ENCODE results near the gene TP53BP2.

Gene TP53BP2

GRCh38 chr1:223771814-223772770 is 73.7 kb downstream of the TP53BP2 start:
- Histone ChIP-seq H3K4me3 (ENCODE audit: low read depth in 1 of 2, low read length in 2 of 2) (no peak overlapping the region), H3K36me3 (ENCODE audit: insufficient read depth, low read length) (peaks cover 23% of the 10 kb centered on the region), H4K20me1 (ENCODE audit: insufficient read depth, low read length) (no peaks in the 10 kb centered on the region; the same call in 1 of the 2 replicates), H3K4me1 (ENCODE audit: insufficient read depth, low read length) (no peaks in the 10 kb centered on the region), H3K27ac (ENCODE audit: low read length) (no peak overlapping the region), H3K4me2 (ENCODE audit: insufficient read depth, low read length) (no peak overlapping the region), H3K79me2 (ENCODE audit: insufficient read depth, low read length) (no peaks in the 10 kb centered on the region), H2AFZ (ENCODE audit: low read depth, low read length) (no peak overlapping the region), H3K9me3 (ENCODE audit: insufficient read depth, low read length, severe bottlenecking) (no peaks in the 10 kb centered on the region), H3K9ac (ENCODE audit: low read depth, low read length) (no peak overlapping the region), H3K27me3 (ENCODE audit: insufficient read depth, low read length, poor library complexity) (no peaks in the 10 kb centered on the region)
- DNase-seq = no peak
- ATAC-seq (ENCODE audit: insufficient read depth, low read depth) = no peak
- TF ChIP-seq EZH2 (IDR thresholded peaks at IDR 0.05; ENCODE audit: borderline replicate concordance, low read depth, low read length, severe bottlenecking) (no peak), CTCF (IDR thresholded peaks at IDR 0.05; ENCODE audit: borderline replicate concordance, extremely low read depth, low read length, poor library complexity, severe bottlenecking) (no peak)

- DNase-seq (no peak), ATAC-seq (ENCODE audit: insufficient read depth, low read depth) (no peak)
- TF ChIP-seq EZH2 (IDR thresholded peaks at IDR 0.05; ENCODE audit: borderline replicate concordance, low read depth, low read length, severe bottlenecking) (no peak), CTCF (IDR thresholded peaks at IDR 0.05; ENCODE audit: borderline replicate concordance, extremely low read depth, low read length, poor library complexity, severe bottlenecking) (no peak)
- no peak overlapping the region for H3K9ac ChIP-seq (ENCODE audit: low read depth, low read length)
- peaks cover 21% of the 10 kb centered on the region for H3K36me3 ChIP-seq (ENCODE audit: insufficient read depth, low read length)
- no peaks in the 10 kb centered on the region for H3K79me2 ChIP-seq (ENCODE audit: insufficient read depth, low read length)
- H3K4me1 ChIP-seq (ENCODE audit: insufficient read depth, low read length) = no peaks in the 10 kb centered on the region
- no peak overlapping the region for H3K4me2 ChIP-seq (ENCODE audit: insufficient read depth, low read length)
- H3K27ac ChIP-seq (ENCODE audit: low read length) = no peak overlapping the region
- H3K4me3 ChIP-seq (ENCODE audit: low read depth in 1 of 2, low read length in 2 of 2) = no peak overlapping the region
- H3K9me3 ChIP-seq (ENCODE audit: insufficient read depth, low read length, severe bottlenecking) = no peaks in the 10 kb centered on the region
- H3K27me3 ChIP-seq (ENCODE audit: insufficient read depth, low read length, poor library complexity) = no peaks in the 10 kb centered on the region
- H2AFZ ChIP-seq (ENCODE audit: low read depth, low read length) = no peak overlapping the region
- no peaks in the 10 kb centered on the region; the same call in 1 of the 2 replicates for H4K20me1 ChIP-seq (ENCODE audit: insufficient read depth, low read length)
Observed at GRCh38 chr1:223771469-223771813, 74.3 kb downstream of the TP53BP2 start.

GRCh38 chr1:223770621-223771315 is 75.0 kb downstream of the TP53BP2 start:
- no peaks in the 10 kb centered on the region for H3K9me3 ChIP-seq (ENCODE audit: insufficient read depth, low read length, severe bottlenecking)
- H3K4me1 ChIP-seq (ENCODE audit: insufficient read depth, low read length) = no peaks in the 10 kb centered on the region
- H3K9ac ChIP-seq (ENCODE audit: low read depth, low read length) = no peak overlapping the region
- H3K79me2 ChIP-seq (ENCODE audit: insufficient read depth, low read length) = no peaks in the 10 kb centered on the region
- TF ChIP-seq CTCF (IDR thresholded peaks at IDR 0.05; ENCODE audit: borderline replicate concordance, extremely low read depth, low read length, poor library complexity, severe bottlenecking) (no peak), EZH2 (IDR thresholded peaks at IDR 0.05; ENCODE audit: borderline replicate concordance, low read depth, low read length, severe bottlenecking) (no peak)
- no peak for ATAC-seq (ENCODE audit: insufficient read depth, low read depth)
- no peak for DNase-seq
- H3K27ac ChIP-seq (ENCODE audit: low read length) = no peak overlapping the region
- no peak overlapping the region for H3K4me3 ChIP-seq (ENCODE audit: low read depth in 1 of 2, low read length in 2 of 2)
- no peaks in the 10 kb centered on the region for H3K27me3 ChIP-seq (ENCODE audit: insufficient read depth, low read length, poor library complexity)
- no peak overlapping the region for H2AFZ ChIP-seq (ENCODE audit: low read depth, low read length)
- no peaks in the 10 kb centered on the region; the same call in 1 of the 2 replicates for H4K20me1 ChIP-seq (ENCODE audit: insufficient read depth, low read length)
- no peak overlapping the region for H3K4me2 ChIP-seq (ENCODE audit: insufficient read depth, low read length)
- H3K36me3 ChIP-seq (ENCODE audit: insufficient read depth, low read length) = peaks cover 15% of the 10 kb centered on the region
